HG02938 (cell line): Measurements from ENCODE around the gene ASH1L.
"Not testable (repeated sequence)": the region's sequence is repeated elsewhere in the genome, so short reads cannot be mapped to it uniquely, and the experiment has no call there.

Experiments used
- ATAC-seq: cut with Tn5 transposase; IDR thresholded peaks from one replicate; pipeline ENCODE4 v1.9.1; 2021; ENCODE audit warnings: mild to moderate bottlenecking, moderate library complexity; ENCODE audit not compliant: unreplicated experiment

Gene ASH1L

GRCh38 chr1:155313261-155313660, 249.3 kb downstream of the ASH1L start:
- no peak for ATAC-seq

GRCh38 chr1:155309423-155310021, 253.1 kb downstream of the ASH1L start:
- no peak for ATAC-seq

DNA sequence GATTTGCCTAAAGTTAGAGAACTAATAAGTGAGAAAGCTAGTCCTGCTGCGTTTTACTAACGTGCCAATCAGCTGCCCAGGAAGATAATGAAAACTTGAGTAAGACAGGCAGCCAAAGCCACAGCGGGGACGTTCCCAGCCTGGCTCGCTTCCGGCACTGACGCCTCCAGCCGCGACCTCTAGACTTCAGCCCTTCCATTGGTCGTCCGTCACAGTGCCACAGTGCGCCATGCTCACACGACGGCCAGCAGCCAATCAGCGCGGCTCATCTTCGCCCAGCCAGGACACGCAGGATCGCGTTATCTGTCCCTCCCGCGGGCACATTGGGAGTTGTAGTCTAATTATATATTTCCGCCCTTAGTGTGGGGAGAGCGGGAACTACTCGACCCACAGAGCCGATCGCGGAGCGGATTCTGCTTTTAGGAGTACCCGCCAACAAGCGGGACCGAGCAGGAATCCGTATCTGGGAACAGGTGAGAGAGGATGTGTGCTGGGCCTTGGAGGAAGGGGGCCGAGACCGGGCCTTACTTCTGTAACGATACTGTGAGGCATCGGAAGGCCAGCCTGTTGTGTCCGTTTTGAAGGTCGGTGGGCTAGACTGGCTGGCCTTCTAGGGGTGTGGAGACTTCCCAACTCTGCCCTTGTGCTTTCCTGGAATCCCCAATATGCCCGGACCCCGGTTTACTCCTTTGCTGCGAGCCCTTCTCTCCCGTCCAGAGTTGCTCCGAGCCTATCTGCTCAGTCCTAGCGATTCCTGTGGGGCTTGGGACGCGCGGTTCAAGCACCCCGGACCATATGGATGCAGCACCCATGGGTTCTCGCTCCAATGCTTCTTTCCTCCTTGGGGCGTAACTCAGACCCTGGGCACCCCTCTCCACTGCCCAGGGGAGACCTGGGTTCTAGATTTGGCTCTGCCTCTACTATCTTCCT, 253.8 kb downstream of the ASH1L start, which contains the start of gene FDPS:
TSS of gene FDPS (plus strand) at position 374 of the 930 bp plus-strand sequence. CDS start 924 bp downstream, outside the sequence.
- peak; percentile 93 for ATAC-seq

DNA sequence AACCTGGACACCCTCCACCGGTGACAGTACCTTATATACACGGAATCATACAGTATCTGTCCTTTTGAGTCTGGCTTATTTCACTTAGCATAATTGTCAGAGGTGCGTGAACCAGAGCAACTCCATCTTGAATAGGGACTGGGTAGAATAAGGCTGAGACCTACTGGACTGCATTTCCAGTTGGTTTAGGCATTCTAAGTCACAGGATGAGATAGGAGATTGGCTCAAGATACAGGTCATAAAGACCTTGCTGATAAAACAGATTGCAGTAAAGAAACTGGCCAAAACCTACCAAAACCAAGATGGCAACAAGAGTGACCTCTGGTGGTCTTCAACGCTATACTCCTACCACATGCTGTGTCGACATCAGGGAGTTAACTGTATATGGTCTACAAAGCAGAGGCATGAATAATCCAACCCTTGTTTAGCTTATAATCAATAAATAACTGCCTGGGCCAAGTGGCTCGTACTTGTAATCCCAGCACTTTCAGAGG, 255.3 kb downstream of the ASH1L start:
- ATAC-seq, result no peak

DNA sequence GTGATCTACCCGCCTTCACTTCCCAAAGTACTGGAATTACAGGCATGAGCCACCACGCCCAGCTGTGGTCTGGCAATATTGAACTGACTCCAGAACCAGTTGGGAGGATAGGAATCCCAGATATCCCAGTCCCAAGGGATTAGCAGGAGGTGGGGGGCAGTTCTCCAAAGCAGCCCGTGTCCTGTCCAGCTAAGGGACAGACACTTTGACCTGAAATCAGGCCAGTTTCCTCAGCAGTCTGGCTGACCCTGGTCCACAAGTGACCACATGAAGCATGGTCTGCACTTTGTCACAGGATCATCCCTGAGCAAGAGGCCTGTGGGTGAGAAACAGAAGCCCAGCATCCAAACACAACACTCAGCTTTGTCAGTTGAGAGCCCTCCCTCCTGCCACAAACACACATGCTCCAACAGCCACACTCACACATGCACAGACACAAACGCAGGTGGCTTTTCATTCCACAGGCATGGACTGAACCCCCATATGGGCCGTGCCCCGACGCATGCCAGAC, 256.7 kb downstream of the ASH1L start:
- ATAC-seq, result no peak

GRCh38 chr1:155304558-155305063, 258.0 kb downstream of the ASH1L start:
- no peak for ATAC-seq

DNA sequence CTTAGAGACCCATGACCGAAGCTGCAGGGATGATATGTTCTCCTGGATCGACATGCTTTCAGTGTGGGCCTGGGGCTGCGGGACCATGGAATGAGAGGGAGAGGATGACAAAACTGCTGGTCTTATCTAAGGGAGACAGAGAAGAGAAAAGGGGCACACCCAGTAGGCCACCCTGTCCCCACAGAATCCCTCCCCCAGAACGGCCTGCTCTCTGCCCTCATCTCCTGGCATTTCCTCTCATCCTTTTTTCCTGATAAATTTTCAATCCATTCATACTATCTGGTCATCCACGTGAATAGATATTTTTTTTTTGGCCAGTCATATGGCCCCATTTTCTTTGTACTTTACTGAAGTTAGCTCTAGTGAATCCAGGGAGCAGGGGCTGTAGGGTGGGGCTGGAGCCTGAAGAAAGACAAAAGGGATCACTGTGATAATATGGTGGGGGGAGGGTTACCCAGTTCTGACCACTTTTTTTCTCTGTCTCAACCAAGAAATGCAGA, 261.2 kb downstream of the ASH1L start, which contains the start of gene PKLR:
TSS of gene PKLR (minus strand) at position 97 of the 500 bp plus-strand sequence. CDS start at position 54, 43 bp downstream.
- no peak for ATAC-seq

- ATAC-seq, result no peak
Measured at GRCh38 chr1:155300553-155301329, 261.9 kb downstream of the ASH1L start.

DNA sequence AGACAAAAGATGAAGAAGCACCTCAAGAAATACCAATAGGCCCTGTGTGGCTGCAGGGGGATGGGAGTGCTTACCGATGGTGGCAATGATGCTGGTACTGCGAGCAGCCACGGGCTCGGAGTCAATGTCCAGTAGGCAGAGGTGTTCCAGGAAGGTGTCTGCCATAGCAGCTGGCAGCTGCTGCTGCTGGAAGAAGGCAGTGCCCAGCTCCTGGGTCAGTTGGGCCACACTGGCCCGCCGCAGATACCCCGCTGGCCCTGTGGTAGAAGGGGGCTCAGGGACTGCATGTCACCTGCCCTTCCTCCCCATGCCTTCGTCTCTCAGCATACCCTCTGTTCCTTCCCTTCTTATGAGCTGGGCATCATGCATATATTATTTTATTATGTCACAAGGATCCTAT, 262.6 kb downstream of the ASH1L start:
- no peak for ATAC-seq

GRCh38 chr1:155297384-155297783, 265.2 kb downstream of the ASH1L start:
- no peak for ATAC-seq

DNA sequence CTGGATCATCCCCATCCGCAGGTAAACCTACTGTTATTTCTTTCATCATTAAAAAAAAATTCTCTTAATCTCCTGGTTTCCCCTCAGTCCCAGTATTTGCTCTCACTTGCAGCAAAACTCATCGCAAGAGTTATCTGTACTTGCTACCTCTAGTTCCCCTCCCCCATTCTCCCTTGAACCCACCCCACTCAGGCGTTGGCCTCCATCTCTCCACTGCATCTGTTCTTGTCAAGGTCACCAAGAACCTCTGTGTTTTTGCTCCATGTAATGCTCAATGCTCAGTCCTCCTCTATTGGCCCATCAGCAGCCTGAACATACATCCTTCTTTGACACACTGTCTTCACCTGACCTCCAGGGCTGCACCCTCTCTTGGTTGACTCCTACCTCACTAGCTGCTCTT, 265.9 kb downstream of the ASH1L start:
- no peak for ATAC-seq

DNA sequence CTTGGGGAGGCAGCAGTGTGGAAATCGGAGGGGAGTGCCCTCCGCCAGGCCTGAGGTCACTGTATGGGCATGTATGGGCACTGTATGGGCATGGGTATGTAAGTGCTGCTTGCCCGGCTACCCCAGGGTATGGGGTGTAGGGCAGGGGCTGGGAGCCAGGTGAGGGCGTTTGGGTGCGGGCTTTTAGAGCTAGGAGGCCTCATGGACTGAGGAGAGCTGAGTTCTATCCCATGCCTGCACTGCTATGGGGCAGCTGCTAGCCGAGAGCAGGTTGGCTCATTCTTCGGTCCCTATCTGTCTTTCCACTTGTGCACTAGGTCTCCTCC, 266.7 kb downstream of the ASH1L start:
- ATAC-seq, result no peak

DNA sequence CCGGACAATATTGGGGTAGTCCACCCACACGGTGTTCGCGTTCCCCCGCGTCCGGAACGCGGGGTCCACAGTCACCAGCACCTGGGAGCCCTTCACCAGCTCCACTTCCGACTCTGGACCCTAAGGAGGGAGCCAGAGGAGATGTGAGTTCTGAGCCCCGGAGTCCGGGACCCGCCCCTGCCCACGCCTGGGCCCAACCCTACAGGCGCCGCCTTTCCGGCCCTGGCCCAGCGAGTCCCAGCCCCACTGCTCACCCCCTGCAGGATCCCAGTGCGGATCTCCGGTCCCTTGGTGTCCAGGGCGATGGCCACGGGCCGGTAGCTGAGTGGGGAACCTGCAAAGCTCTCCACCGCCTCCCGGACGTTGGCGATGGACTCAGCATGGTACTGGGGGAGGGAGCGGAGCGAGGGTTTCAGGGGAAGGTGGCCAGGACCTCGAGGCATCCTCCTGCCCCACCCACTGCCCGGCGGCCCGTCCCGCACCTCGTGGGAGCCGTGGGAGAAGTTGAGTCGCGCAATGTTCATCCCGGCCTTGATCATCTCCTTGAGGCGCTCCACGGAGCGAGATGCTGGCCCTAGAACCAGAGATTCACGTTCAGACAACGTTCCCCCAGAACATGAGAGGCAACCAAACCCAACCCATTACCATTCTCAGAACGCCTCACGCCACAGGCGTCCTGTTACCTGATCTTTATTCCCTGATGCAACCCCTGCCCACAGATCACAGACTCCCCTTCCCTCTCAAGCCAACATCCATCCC, 267.2 kb downstream of the ASH1L start:
- no peak for ATAC-seq

DNA sequence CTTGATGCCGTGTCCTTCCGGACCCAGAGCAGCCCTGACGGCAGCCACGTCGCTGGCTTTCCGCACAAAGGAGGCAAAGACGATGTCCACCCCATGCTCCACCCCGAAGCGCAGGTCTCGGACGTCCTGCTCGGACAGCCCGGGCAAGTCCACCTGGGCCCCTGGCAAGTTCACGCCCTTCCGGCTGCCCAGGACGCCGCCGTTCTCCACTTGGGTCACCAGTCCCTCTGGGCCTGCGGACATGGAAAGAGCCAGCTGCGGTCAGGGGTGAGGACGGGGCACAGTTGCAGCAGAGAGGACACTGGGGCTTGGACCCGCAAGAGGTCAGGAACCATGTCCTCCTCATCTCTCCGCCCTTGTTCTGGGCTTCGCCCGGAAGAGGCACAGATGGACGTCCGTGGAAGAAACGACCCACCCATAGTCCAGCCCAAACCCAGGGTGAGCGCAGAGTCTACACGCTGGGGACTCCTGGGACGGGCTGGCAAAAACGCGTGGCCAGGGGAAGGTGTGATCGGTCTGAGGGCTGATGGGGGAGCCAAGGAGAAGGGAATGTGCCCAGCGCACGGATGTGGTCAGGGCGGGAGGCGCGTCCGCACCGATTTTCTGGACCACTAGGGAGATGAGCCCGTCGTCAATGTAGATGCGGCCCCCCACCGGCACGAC, 268.0 kb downstream of the ASH1L start:
- no peak for ATAC-seq

- ATAC-seq, result no peak
Measured at GRCh38 chr1:155293086-155293749, 269.4 kb downstream of the ASH1L start.

GRCh38 chr1:155291006-155291405, 271.6 kb downstream of the ASH1L start:
- not testable (repeated sequence) for ATAC-seq

DNA sequence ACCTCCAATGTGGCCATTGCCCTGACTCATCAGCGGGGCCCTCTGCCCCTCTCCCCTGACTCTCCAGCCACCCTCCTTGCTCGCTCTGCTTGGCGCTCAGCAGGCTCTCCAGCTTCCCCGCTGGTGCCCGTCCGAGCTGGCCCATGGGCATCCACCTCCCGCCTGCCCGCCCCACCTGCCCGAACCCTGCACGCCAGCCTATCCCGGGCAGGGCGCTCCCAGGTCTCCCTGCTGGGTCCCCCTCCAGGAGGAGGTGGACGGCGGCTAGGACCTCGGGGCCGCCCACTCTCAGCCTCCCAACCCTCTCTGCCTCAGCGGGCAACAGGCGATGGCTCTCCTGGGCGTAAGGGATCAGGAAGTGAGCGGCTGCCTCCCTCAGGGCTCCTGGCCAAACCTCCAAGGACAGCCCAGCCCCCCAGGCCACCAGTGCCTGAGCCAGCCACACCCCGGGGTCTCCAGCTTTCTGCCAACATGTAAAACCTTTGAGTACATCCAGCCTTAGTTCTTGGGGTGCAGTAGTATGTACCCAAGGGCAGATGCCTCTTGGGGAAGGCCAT, 274.5 kb downstream of the ASH1L start:
- no peak for ATAC-seq

GRCh38 chr1:155286544-155286943, 276.1 kb downstream of the ASH1L start:
- ATAC-seq, result no peak
